Measurements from ENCODE around the gene ANKRD63. TPM values are rescaled to one million over a fixed set of nuclear protein-coding genes. Genes with fewer than 3 reads are reported as not detected.

Gene ANKRD63
- total and polyA plus RNA-seq, 10 of the 15 experiments (the other 5 are each of a cell fraction or from before 2014, with no cell fraction given), result not detected

- ChIA-PET CTCF (no interaction called here), RAD21 (ENCODE audit: unreplicated experiment) (no interaction called here), POLR2A (no interaction called here), SMC1A (ENCODE audit: uncharacterized antibody, unreplicated experiment) (interaction anchor here (0.5 kb wide), 1 partner anchor 20 kb away, joined by 3 read pairs; no protein-coding TSS in a partner anchor)
- intact Hi-C loops (cut with micrococcal nuclease; ENCODE audit: unreplicated experiment) (no loop called here), in situ Hi-C loops (cut with MboI) (no loop called here)
- DNase-seq (ENCODE audit: low read depth, low spot score) (no peak), FAIRE-seq (no peak), ATAC-seq (no peak)
- H2AFZ ChIP-seq (ENCODE audit: control insufficient read depth, low read depth, low read length), result no peak overlapping the region
- no peaks in the 10 kb centered on the region for H3K79me2 ChIP-seq (ENCODE audit: control insufficient read depth, insufficient read depth, low read length)
- no peak overlapping the region for H3K4me2 ChIP-seq (ENCODE audit: control insufficient read depth, insufficient read depth)
- H4K20me1 ChIP-seq (ENCODE audit: control insufficient read depth, insufficient read depth), result no peaks in the 10 kb centered on the region
- H3K9me3 ChIP-seq (replicated peaks; ENCODE audit: control insufficient read depth, insufficient read depth, low read length), result no peaks in the 10 kb centered on the region; the same call in 2 of the 3 replicates
- H3K36me3 ChIP-seq (ENCODE audit: control insufficient read depth in 2 of 2, insufficient read depth in 2 of 2, low read length in 1 of 2), result no peaks in the 10 kb centered on the region
- H3K4me1 ChIP-seq (ENCODE audit: control insufficient read depth, insufficient read depth, low read length), result no peaks in the 10 kb centered on the region
- TF ChIP-seq ZNF207 (IDR thresholded peaks at IDR 0.05; ENCODE audit: borderline replicate concordance) (no peak), CBX3 (IDR thresholded peaks at IDR 0.05; ENCODE audit: borderline replicate concordance, low read depth) (no peak), MYB (IDR thresholded peaks at IDR 0.05; ENCODE audit: borderline replicate concordance, low read depth, low read length) (no peak)
- TF ChIP-seq, protein P1, sequence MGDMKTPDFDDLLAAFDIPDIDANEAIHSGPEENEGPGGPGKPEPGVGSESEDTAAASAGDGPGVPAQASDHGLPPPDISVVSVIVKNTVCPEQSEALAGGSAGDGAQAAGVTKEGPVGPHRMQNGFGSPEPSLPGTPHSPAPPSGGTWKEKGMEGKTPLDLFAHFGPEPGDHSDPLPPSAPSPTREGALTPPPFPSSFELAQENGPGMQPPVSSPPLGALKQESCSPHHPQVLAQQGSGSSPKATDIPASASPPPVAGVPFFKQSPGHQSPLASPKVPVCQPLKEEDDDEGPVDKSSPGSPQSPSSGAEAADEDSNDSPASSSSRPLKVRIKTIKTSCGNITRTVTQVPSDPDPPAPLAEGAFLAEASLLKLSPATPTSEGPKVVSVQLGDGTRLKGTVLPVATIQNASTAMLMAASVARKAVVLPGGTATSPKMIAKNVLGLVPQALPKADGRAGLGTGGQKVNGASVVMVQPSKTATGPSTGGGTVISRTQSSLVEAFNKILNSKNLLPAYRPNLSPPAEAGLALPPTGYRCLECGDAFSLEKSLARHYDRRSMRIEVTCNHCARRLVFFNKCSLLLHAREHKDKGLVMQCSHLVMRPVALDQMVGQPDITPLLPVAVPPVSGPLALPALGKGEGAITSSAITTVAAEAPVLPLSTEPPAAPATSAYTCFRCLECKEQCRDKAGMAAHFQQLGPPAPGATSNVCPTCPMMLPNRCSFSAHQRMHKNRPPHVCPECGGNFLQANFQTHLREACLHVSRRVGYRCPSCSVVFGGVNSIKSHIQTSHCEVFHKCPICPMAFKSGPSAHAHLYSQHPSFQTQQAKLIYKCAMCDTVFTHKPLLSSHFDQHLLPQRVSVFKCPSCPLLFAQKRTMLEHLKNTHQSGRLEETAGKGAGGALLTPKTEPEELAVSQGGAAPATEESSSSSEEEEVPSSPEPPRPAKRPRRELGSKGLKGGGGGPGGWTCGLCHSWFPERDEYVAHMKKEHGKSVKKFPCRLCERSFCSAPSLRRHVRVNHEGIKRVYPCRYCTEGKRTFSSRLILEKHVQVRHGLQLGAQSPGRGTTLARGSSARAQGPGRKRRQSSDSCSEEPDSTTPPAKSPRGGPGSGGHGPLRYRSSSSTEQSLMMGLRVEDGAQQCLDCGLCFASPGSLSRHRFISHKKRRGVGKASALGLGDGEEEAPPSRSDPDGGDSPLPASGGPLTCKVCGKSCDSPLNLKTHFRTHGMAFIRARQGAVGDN (IDR thresholded peaks at IDR 0.05), result no peak
- BruUV-seq (replicated peaks), result no TSS peak
- H3K27me3 ChIP-seq (replicated peaks in 1 of 2; ENCODE audit: control insufficient read depth in 2 of 2, insufficient read depth in 2 of 2, low read length in 1 of 2), result no peaks in the 10 kb centered on the region; a peak in 2 of 4 replicates
- 66% methylated on average over 10 of the region's 10 CpGs for WGBS (ENCODE audit: insufficient coverage, insufficient replicate concordance, low lambda C conversion rate, missing lambda C conversion rate)
- no peak overlapping the region for H3K4me3 ChIP-seq
- no peak overlapping the region for H3K9ac ChIP-seq (ENCODE audit: control insufficient read depth, insufficient read depth, low read length)
- no peak overlapping the region for H3K27ac ChIP-seq (ENCODE audit: control insufficient read depth, insufficient read depth)
These were observed 14.5 kb upstream of the ANKRD63 start for GRCh38 chr15:40297356-40297755.

All from GM12878 (cell line).